Measurements from ENCODE around the gene MGLL. TPM values are rescaled to one million over a fixed set of nuclear protein-coding genes. Genes with fewer than 3 reads are reported as not detected.

The MGLL gene
- total and polyA plus RNA-seq, 2 donors (not counting 1 experiment from before 2014, with no cell fraction given) = 1.7 to 6.9 TPM

GRCh38 chr3:127859730-127860129 lies 37.4 kb upstream of the MGLL start:
- Histone ChIP-seq H3K9ac (ENCODE audit: low read length) (no peak overlapping the region), H3K36me3 (replicated peaks in 1 of 2; ENCODE audit: control extremely low read depth in 1 of 2, control insufficient read depth in 1 of 2, extremely low read depth in 1 of 2, insufficient read depth in 2 of 2, low read length in 1 of 2) (no peaks in the 10 kb centered on the region), H4K20me1 (ENCODE audit: control insufficient read depth, insufficient read depth, low read length, poor library complexity, severe bottlenecking) (no peaks in the 10 kb centered on the region), H3K4me2 (replicated peaks; ENCODE audit: low read depth, low read length, poor library complexity, severe bottlenecking) (no peak overlapping the region), H2AFZ (ENCODE audit: insufficient read depth, low read depth, low read length, poor library complexity, severe bottlenecking) (no peak overlapping the region), H3K79me2 (ENCODE audit: control insufficient read depth, insufficient read depth, low read length) (no peaks in the 10 kb centered on the region), H3K4me1 (ENCODE audit: control insufficient read depth in 2 of 2, insufficient read depth in 2 of 2, low read length in 2 of 2) (no peaks in the 10 kb centered on the region), H3K4me3 (ENCODE audit: control extremely low read depth in 1 of 5, extremely low read depth in 1 of 5, insufficient read depth in 1 of 5, low read depth in 2 of 5, low read length in 4 of 5) (no peak overlapping the region), H3K27me3 (replicated peaks in 1 of 4; ENCODE audit: control extremely low read depth in 1 of 4, control insufficient read depth in 3 of 4, insufficient read depth in 4 of 4, low read length in 3 of 4) (no peaks in the 10 kb centered on the region), H3K9me3 (ENCODE audit: control extremely low read depth in 1 of 3, control insufficient read depth in 2 of 3, insufficient read depth in 1 of 3, low read length in 2 of 3) (no peaks in the 10 kb centered on the region), H3K27ac (ENCODE audit: low read length in 2 of 2) (no peak overlapping the region)
- H3K9me3 Mint-ChIP-seq (ENCODE audit: insufficient read depth) = no peaks in the 10 kb centered on the region
- ChIA-PET CTCF (no interaction called here), POLR2A (no interaction called here)
- intact Hi-C loops (cut with micrococcal nuclease) = no loop called here
- H3K4me1 Mint-ChIP-seq = no peaks in the 10 kb centered on the region
- WGBS (ENCODE audit: insufficient coverage) = 97% methylated on average over 4 of the region's 6 CpGs
- no peaks in the 10 kb centered on the region for H3K27me3 Mint-ChIP-seq
- no peak overlapping the region for H3K27ac Mint-ChIP-seq
- DNase-seq (no peak), ATAC-seq (ENCODE audit: low read depth) (no peak)
- TF ChIP-seq EZH2 (IDR thresholded peaks at IDR 0.05; ENCODE audit: borderline replicate concordance, insufficient read depth, low read depth, low read length, poor library complexity, severe bottlenecking) (no peak), CTCF (IDR thresholded peaks at IDR 0.05) (no peak)
- H3K4me3 Mint-ChIP-seq = no peak overlapping the region

- no peak for TF ChIP-seq CTCF (IDR thresholded peaks at IDR 0.05)
- TF ChIP-seq EZH2 (IDR thresholded peaks at IDR 0.05; ENCODE audit: borderline replicate concordance, insufficient read depth, low read depth, low read length, poor library complexity, severe bottlenecking) = no peak
- Mint-ChIP-seq H3K9me3 (ENCODE audit: insufficient read depth) (no peaks in the 10 kb centered on the region), H3K27me3 (no peaks in the 10 kb centered on the region), H3K4me1 (no peaks in the 10 kb centered on the region), H3K4me3 (no peak overlapping the region), H3K27ac (no peak overlapping the region)
- Histone ChIP-seq H3K4me3 (ENCODE audit: control extremely low read depth in 1 of 5, extremely low read depth in 1 of 5, insufficient read depth in 1 of 5, low read depth in 2 of 5, low read length in 4 of 5) (no peak overlapping the region), H3K9me3 (ENCODE audit: control extremely low read depth in 1 of 3, control insufficient read depth in 2 of 3, insufficient read depth in 1 of 3, low read length in 2 of 3) (no peaks in the 10 kb centered on the region), H3K9ac (ENCODE audit: low read length) (no peak overlapping the region), H4K20me1 (ENCODE audit: control insufficient read depth, insufficient read depth, low read length, poor library complexity, severe bottlenecking) (no peaks in the 10 kb centered on the region), H3K36me3 (replicated peaks in 1 of 2; ENCODE audit: control extremely low read depth in 1 of 2, control insufficient read depth in 1 of 2, extremely low read depth in 1 of 2, insufficient read depth in 2 of 2, low read length in 1 of 2) (no peaks in the 10 kb centered on the region), H3K4me2 (replicated peaks; ENCODE audit: low read depth, low read length, poor library complexity, severe bottlenecking) (no peak overlapping the region), H3K4me1 (ENCODE audit: control insufficient read depth in 2 of 2, insufficient read depth in 2 of 2, low read length in 2 of 2) (no peaks in the 10 kb centered on the region), H3K79me2 (ENCODE audit: control insufficient read depth, insufficient read depth, low read length) (no peaks in the 10 kb centered on the region), H3K27ac (ENCODE audit: low read length in 2 of 2) (no peak overlapping the region), H2AFZ (ENCODE audit: insufficient read depth, low read depth, low read length, poor library complexity, severe bottlenecking) (no peak overlapping the region), H3K27me3 (replicated peaks in 1 of 4; ENCODE audit: control extremely low read depth in 1 of 4, control insufficient read depth in 3 of 4, insufficient read depth in 4 of 4, low read length in 3 of 4) (no peaks in the 10 kb centered on the region)
- intact Hi-C loops (cut with micrococcal nuclease) = no loop called here
- DNase-seq (no peak), ATAC-seq (ENCODE audit: low read depth) (no peak)
- CTCF ChIA-PET = no interaction called here
- WGBS (ENCODE audit: insufficient coverage) = no CpG with 5 or more reads among the region's 5 CpGs
- POLR2A ChIA-PET = no interaction called here
Measured at GRCh38 chr3:127858937-127859336, 36.6 kb upstream of the MGLL start.
